Osteocyte (in vitro differentiated cells): ENCODE results near the gene ZNF382. TPM values are rescaled to one million over a fixed set of nuclear protein-coding genes. Genes with fewer than 3 reads are reported as not detected.

Source experiments
- DNase-seq: peaks from one replicate; pipeline ENCODE4 v3.0.0; 2021; ENCODE audit warnings: mixed read lengths; ENCODE audit not compliant: unreplicated experiment; ENCODE audit errors: extremely low spot score
- H3K27ac Mint-ChIP-seq: one replicate; pipeline ENCODE4 v1.8.0; 2021; ENCODE audit warnings: mild to moderate bottlenecking, mixed read lengths; ENCODE audit not compliant: unreplicated experiment
- H3K27me3 Mint-ChIP-seq: one replicate; pipeline ENCODE4 v1.8.0; 2021; ENCODE audit warnings: mixed read lengths; ENCODE audit not compliant: unreplicated experiment
- H3K36me3 Mint-ChIP-seq: one replicate; pipeline ENCODE4 v1.8.0; 2021; ENCODE audit warnings: mixed read lengths; ENCODE audit not compliant: unreplicated experiment
- H3K4me1 Mint-ChIP-seq: one replicate; pipeline ENCODE4 v1.8.0; 2021; ENCODE audit warnings: mixed read lengths; ENCODE audit not compliant: unreplicated experiment
- H3K4me3 Mint-ChIP-seq: one replicate; pipeline ENCODE4 v1.8.0; 2021; ENCODE audit warnings: mild to moderate bottlenecking, moderate library complexity, mixed read lengths; ENCODE audit not compliant: unreplicated experiment
- H3K9me3 Mint-ChIP-seq: one replicate; pipeline ENCODE4 v1.8.0; 2021; ENCODE audit warnings: mixed read lengths; ENCODE audit not compliant: unreplicated experiment
- CTCF ChIP-seq: fragments of 200-600 bp; sonication (generic); IDR thresholded peaks from 2 replicates; pipeline ENCODE4 v1.5.0; 2021; ENCODE audit warnings: antibody characterized with exemption, mild to moderate bottlenecking, moderate library complexity
- total RNA-seq: library from RNA; stranded (reverse); gene quantifications from 2 replicates; pipeline ENCODE4 v1.2.1, GENCODE V29; 2021

Gene ZNF382
- total RNA-seq, 1 donor from 2014 or later: 13.2 TPM

- Mint-ChIP-seq H3K4me3 (peak overlapping the region; percentile 85), H3K9me3 (peaks cover 12% of the 10 kb centered on the region), H3K36me3 (peaks cover 25% of the 10 kb centered on the region), H3K27ac (peak overlapping the region; percentile 92), H3K27me3 (no peaks in the 10 kb centered on the region), H3K4me1 (peaks cover 19% of the 10 kb centered on the region)
- no peak for DNase-seq
- TF ChIP-seq CTCF: no peak
Measured at GRCh38 chr19:36604656-36605100, 435 bp upstream of the ZNF382 start.

- peaks cover 12% of the 10 kb centered on the region for H3K9me3 Mint-ChIP-seq
- no peak for DNase-seq
- no peak for TF ChIP-seq CTCF
- peak overlapping the region; percentile 92 for H3K27ac Mint-ChIP-seq
- H3K36me3 Mint-ChIP-seq: peaks cover 35% of the 10 kb centered on the region
- peak overlapping the region; percentile 85 for H3K4me3 Mint-ChIP-seq
- peaks cover 19% of the 10 kb centered on the region for H3K4me1 Mint-ChIP-seq
- H3K27me3 Mint-ChIP-seq: no peaks in the 10 kb centered on the region
Measured at GRCh38 chr19:36605877-36606478, 865 bp downstream of the ZNF382 start.

- H3K9me3 Mint-ChIP-seq: peaks cover 44% of the 10 kb centered on the region
Measured at GRCh38 chr19:36627057-36627456, 21.9 kb downstream of the ZNF382 start.

GRCh38 chr19:36635342-36635741, 30.2 kb downstream of the ZNF382 start:
- no peak overlapping the region for H3K4me3 Mint-ChIP-seq
- DNase-seq: no peak
- H3K27me3 Mint-ChIP-seq: no peaks in the 10 kb centered on the region
- peaks cover 48% of the 10 kb centered on the region for H3K36me3 Mint-ChIP-seq
- H3K4me1 Mint-ChIP-seq: no peaks in the 10 kb centered on the region
- no peak overlapping the region for H3K27ac Mint-ChIP-seq
- TF ChIP-seq CTCF: no peak
- peaks cover 40% of the 10 kb centered on the region for H3K9me3 Mint-ChIP-seq

More at GRCh38 chr19:36627057-36627456, 21.9 kb downstream of the ZNF382 start:
- no peak overlapping the region for H3K4me3 Mint-ChIP-seq
- no peak for TF ChIP-seq CTCF
- DNase-seq: no peak
- H3K27ac Mint-ChIP-seq: no peak overlapping the region
- H3K36me3 Mint-ChIP-seq: peaks cover 69% of the 10 kb centered on the region
- no peaks in the 10 kb centered on the region for H3K27me3 Mint-ChIP-seq
- H3K4me1 Mint-ChIP-seq: no peaks in the 10 kb centered on the region

- peaks cover 42% of the 10 kb centered on the region for H3K9me3 Mint-ChIP-seq
- no peaks in the 10 kb centered on the region for H3K27me3 Mint-ChIP-seq
- H3K27ac Mint-ChIP-seq: no peak overlapping the region
- H3K4me1 Mint-ChIP-seq: no peaks in the 10 kb centered on the region
- DNase-seq: no peak
- H3K36me3 Mint-ChIP-seq: peaks cover 66% of the 10 kb centered on the region
- no peak for TF ChIP-seq CTCF
- H3K4me3 Mint-ChIP-seq: no peak overlapping the region
Measured at GRCh38 chr19:36638862-36639510, 33.9 kb downstream of the ZNF382 start.
